GM18951 (cell line): ENCODE results near the gene CREBL2.
"Not testable (repeated sequence)": the region's sequence is repeated elsewhere in the genome, so short reads cannot be mapped to it uniquely, and the experiment has no call there.

Experiments used
- POLR2A ChIP-seq: IDR thresholded peaks from 4 replicates; pipeline ENCODE4 v1.6.1; 2011; ENCODE audit warnings: mild to moderate bottlenecking; ENCODE audit not compliant: insufficient read length, insufficient read depth; ENCODE audit errors: extremely low read depth
- in situ Hi-C: fragments of 300-500 bp; cut with MboI; formaldehyde crosslinking; loops from one replicate; pipeline ENCODE4 v1.12.0; 2022; ENCODE audit warnings: low sequenced_read_pairs, mixed read lengths, inconsistent platforms; ENCODE audit not compliant: unreplicated experiment

The CREBL2 gene

GRCh38 chr12:12586879-12587675 is 24.6 kb upstream of the CREBL2 start:
- no peak for TF ChIP-seq POLR2A
- in situ Hi-C loops: no loop called here

- no peak for TF ChIP-seq POLR2A
- in situ Hi-C loops: no loop called here
Measured at GRCh38 chr12:12587878-12588277, 23.8 kb upstream of the CREBL2 start.

- in situ Hi-C loops: not testable (repeated sequence)
Measured at GRCh38 chr12:12588436-12588835, 23.2 kb upstream of the CREBL2 start.

- TF ChIP-seq POLR2A: no peak
- in situ Hi-C loops: no loop called here
Measured at GRCh38 chr12:12590961-12591360, 20.7 kb upstream of the CREBL2 start.

DNA sequence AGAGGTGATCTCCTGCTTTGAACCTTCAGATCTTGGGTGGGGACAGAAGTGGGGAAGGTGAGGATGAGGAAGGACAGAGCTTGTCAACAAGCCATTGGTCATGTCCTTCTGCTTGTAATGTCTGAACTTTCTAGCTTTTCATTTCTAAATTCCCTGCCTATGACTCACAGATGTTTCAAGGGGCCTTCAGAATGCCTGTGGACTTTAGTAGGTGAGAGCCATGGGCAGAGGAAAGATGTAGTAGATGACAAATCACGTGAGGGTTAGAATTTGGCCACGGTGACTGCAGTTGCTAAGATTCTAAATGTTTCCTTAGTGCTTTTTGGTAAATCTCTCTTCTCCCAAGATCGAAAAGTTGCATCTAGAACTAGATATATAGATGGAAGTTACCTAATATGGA is 18.7 kb upstream of the CREBL2 start:
- TF ChIP-seq POLR2A: no peak
- in situ Hi-C loops: no loop called here

GRCh38 chr12:12595929-12596328 is 15.7 kb upstream of the CREBL2 start:
- in situ Hi-C loops: not testable (repeated sequence)

DNA sequence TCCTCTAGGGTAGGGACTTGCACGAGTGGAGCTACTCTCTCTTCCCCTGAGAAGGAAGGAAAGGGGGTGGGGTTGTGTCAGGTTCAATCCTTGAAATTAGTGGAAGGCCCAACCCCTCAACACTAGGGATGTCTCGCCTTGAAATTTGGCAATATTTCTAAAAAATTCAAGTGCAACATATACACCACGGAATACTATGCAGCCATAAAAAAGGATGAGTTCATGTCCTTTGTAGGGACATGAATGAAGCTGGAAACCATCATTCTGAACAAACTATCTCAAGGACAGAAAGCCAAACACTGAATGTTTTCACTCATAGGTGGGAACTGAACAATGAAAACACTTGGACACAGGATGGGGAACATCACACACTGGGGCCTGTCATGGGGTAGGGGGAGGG is 15.1 kb upstream of the CREBL2 start:
- in situ Hi-C loops: not testable (repeated sequence)

DNA sequence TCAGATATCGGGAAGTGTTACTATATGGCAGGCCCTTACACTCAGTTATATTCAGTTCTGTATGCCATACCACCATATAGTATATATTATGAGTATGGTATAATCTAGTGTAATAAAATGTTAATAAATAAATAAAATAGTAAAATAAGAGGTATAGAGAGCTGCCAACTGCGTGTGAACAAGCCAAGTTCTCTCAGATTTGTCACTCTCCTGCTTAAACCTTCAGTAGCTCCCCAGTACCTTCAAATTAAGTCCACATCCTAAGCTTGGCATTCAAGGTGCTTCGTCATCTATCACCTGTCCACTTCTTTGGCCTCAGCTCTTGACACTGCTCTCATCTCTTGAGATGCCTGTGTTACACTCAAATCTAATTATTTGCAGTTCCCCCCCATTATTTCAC is 12.8 kb upstream of the CREBL2 start:
- no peak for TF ChIP-seq POLR2A
- in situ Hi-C loops: no loop called here

GRCh38 chr12:12599750-12600643 is 11.7 kb upstream of the CREBL2 start:
- no peak for TF ChIP-seq POLR2A
- in situ Hi-C loops: no loop called here

DNA sequence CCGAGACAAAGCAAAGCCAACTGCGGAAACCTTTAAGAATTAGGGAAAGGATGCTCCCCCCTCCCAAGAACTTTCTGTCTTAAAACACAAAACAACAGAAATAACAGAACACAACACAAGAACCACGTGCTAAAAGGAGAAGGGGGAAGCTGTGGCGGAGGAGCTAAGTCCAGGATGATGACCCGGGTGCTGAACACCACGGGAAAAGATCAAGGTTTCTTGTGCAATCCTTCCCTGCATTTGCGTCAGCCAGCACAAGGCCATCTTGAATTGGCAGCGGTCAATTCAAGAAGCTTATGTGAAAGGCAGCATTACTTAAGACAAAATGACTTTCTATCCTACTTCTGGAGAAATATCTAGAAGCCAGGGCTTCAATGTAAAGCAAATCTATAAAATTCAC is 11.0 kb upstream of the CREBL2 start:
- in situ Hi-C loops: no loop called here
- no peak for TF ChIP-seq POLR2A

DNA sequence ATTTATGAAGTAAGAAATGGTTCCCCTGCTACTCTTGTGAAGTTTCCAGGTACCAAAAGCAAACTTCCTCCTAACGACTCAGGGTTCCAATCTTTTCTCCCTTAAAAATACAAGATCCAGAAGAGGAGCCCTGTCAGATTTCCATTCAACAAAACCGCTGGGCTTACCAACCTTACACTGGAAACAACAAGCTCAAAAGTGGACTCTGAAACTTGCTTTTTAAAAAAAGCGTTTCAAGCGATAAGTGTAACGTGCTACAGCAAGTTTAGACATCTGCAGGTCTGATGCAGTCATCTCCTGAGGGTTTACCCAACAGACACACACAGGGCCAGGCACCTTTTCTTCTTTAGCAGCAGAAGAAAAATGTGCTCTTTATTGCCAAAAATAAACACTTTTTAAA is 6.9 kb upstream of the CREBL2 start:
- in situ Hi-C loops: no loop called here

DNA sequence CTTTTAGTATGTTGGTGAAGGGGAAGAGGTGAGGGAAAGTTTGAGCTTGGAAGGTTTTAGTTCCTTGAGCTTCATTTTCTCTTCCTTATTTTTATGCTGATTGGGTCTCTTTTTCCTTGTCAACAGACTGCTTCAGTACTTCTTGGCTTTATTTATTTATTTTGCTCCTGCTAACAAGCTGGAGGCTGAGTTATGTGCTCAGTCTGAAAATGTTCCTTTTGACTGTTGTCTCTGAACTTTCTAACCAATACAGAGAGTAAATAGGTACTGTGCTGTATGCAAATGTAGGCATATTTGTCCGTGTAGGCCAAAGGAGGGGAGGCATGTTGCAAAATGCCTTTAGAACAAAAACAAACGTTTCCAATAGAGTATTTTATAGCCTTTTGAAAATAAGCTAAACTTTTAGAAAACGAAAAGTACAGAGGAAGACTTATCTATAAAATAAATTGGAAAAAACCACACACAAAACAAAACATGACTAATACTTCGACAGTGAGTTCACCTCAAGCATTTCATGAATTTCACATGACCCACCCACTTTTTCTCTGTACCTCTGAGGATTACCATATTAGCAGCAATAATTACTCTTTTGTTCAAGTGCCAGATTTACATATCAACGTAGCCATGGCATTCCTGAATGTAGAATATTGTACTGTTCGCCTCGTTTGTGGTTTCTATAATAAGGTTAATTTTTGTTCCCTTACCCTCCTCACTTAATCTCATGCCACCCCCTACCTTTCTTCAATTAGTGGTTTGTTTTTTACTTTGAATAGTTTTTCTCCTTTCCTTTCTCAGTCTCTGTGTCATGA is 4.7 kb upstream of the CREBL2 start:
- in situ Hi-C loops: no loop called here
- TF ChIP-seq POLR2A: no peak

More for the DNA sequence above, 6.9 kb upstream of the CREBL2 start:
- TF ChIP-seq POLR2A: no peak

- no peak for TF ChIP-seq POLR2A
- in situ Hi-C loops: no loop called here
Measured at GRCh38 chr12:12608557-12608957, 3.1 kb upstream of the CREBL2 start.
